ENCODE data around the gene C6orf47. TPM values are rescaled to one million over a fixed set of nuclear protein-coding genes. Genes with fewer than 3 reads are reported as not detected.

C6orf47 gene
- total RNA-seq, 1 donor from 2014 or later, result 23.6 TPM

- H3K4me1 Mint-ChIP-seq (ENCODE audit: low read depth), result peaks cover 17% of the 10 kb centered on the region
- H3K9me3 Mint-ChIP-seq (ENCODE audit: low read depth), result no peaks in the 10 kb centered on the region
- H3K4me3 Mint-ChIP-seq (ENCODE audit: low read depth), result no peak overlapping the region
- peak overlapping the region; percentile 27 for H3K27ac Mint-ChIP-seq
- peaks cover 25% of the 10 kb centered on the region for H3K36me3 Mint-ChIP-seq (ENCODE audit: insufficient read depth)
- no peak for DNase-seq (ENCODE audit: low spot score, unreplicated experiment)
- no peaks in the 10 kb centered on the region for H3K27me3 Mint-ChIP-seq
- TF ChIP-seq CTCF (IDR thresholded peaks at IDR 0.05; ENCODE audit: unreplicated experiment), result no peak
Observed at GRCh38 chr6:31697555-31697954, 37.0 kb upstream of the C6orf47 start.

DNA sequence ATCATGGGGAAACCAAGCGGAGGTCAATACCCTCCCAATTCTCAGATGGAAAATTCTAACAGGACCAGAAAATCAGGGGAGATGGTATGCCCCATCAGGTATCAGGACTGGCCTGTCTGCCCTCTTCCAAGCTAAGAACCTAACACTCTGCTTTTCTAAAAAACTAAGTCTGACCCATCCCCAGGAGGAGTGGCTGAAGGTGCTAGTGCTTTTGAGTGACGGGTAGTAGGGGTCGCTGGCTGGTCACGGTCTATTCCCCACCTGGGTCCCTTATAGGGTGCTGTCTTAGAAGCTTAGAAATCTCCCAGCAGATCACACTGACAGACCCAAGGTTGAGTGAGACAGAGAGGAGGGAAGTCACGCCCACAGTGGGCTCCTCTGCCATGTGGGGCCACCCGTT lies 33.0 kb upstream of the C6orf47 start:
- no peaks in the 10 kb centered on the region for H3K9me3 Mint-ChIP-seq (ENCODE audit: low read depth)
- no peak overlapping the region for H3K4me3 Mint-ChIP-seq (ENCODE audit: low read depth)
- DNase-seq (ENCODE audit: low spot score, unreplicated experiment), result no peak
- H3K36me3 Mint-ChIP-seq (ENCODE audit: insufficient read depth), result peaks cover 28% of the 10 kb centered on the region
- H3K27ac Mint-ChIP-seq, result no peak overlapping the region
- no peaks in the 10 kb centered on the region for H3K27me3 Mint-ChIP-seq
- H3K4me1 Mint-ChIP-seq (ENCODE audit: low read depth), result peaks cover 13% of the 10 kb centered on the region
- no peak for TF ChIP-seq CTCF (IDR thresholded peaks at IDR 0.05; ENCODE audit: unreplicated experiment)

DNA sequence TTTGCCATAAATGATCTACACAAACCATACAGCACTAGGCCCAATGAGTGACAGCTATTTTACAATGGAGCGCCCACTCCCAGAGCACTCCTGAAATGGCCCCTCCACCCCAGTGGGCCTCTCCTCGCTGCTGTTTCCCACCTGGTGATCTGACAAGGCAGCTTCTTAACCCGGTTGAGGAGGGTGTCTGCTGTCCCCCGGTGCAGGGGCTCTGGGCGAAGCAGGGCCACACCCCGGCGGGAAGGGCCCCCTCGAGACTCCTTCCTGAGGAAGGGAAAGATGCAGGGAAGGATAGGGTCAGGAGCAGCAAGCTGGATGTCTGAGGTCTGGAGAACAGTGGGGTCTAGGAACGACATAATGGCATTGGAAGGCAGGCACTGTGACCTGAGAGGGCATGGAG lies 32.3 kb upstream of the C6orf47 start:
- H3K4me1 Mint-ChIP-seq (ENCODE audit: low read depth), result peaks cover 13% of the 10 kb centered on the region
- DNase-seq (ENCODE audit: low spot score, unreplicated experiment), result no peak
- peaks cover 27% of the 10 kb centered on the region for H3K36me3 Mint-ChIP-seq (ENCODE audit: insufficient read depth)
- no peaks in the 10 kb centered on the region for H3K9me3 Mint-ChIP-seq (ENCODE audit: low read depth)
- H3K27me3 Mint-ChIP-seq, result no peaks in the 10 kb centered on the region
- H3K4me3 Mint-ChIP-seq (ENCODE audit: low read depth), result no peak overlapping the region
- no peak for TF ChIP-seq CTCF (IDR thresholded peaks at IDR 0.05; ENCODE audit: unreplicated experiment)
- no peak overlapping the region for H3K27ac Mint-ChIP-seq

DNA sequence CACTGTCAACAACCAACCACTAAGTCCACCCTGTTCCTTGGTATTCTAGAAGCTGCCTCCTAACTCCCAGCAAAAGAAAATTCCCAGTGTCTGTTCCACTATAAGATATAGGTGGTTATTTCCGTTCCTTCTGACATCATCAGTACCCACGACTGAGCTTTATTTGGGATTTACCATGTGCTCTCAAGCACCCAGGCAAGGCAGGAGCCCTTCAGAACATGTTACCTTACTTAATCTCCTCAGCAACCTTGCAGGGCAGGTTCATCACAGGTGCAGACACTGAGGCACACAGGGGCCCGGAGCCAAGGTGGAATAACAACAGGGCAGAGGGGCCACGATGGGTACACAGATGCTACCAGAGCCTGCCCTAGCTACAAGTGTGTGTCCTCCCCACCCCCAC lies 31.8 kb upstream of the C6orf47 start:
- H3K27ac Mint-ChIP-seq, result no peak overlapping the region
- no peaks in the 10 kb centered on the region for H3K27me3 Mint-ChIP-seq
- H3K4me3 Mint-ChIP-seq (ENCODE audit: low read depth), result no peak overlapping the region
- H3K36me3 Mint-ChIP-seq (ENCODE audit: insufficient read depth), result peaks cover 24% of the 10 kb centered on the region
- H3K4me1 Mint-ChIP-seq (ENCODE audit: low read depth), result peaks cover 12% of the 10 kb centered on the region
- no peaks in the 10 kb centered on the region for H3K9me3 Mint-ChIP-seq (ENCODE audit: low read depth)
- no peak for TF ChIP-seq CTCF (IDR thresholded peaks at IDR 0.05; ENCODE audit: unreplicated experiment)
- DNase-seq (ENCODE audit: low spot score, unreplicated experiment), result no peak

GRCh38 chr6:31691564-31692108 lies 31.1 kb upstream of the C6orf47 start:
- H3K4me1 Mint-ChIP-seq (ENCODE audit: low read depth), result peaks cover 11% of the 10 kb centered on the region
- peaks cover 22% of the 10 kb centered on the region for H3K36me3 Mint-ChIP-seq (ENCODE audit: insufficient read depth)

More at GRCh38 chr6:31691564-31692108, 31.1 kb upstream of the C6orf47 start:
- TF ChIP-seq CTCF (IDR thresholded peaks at IDR 0.05; ENCODE audit: unreplicated experiment), result no peak
- DNase-seq (ENCODE audit: low spot score, unreplicated experiment), result no peak
- Mint-ChIP-seq H3K4me3 (ENCODE audit: low read depth) (no peak overlapping the region), H3K27ac (peak overlapping the region; percentile 67), H3K9me3 (ENCODE audit: low read depth) (no peaks in the 10 kb centered on the region), H3K27me3 (no peaks in the 10 kb centered on the region)

All from progenitor cell of endocrine pancreas (in vitro differentiated cells).